ENCODE measurements around the gene TNF.

- TF ChIP-seq CTCF (conservative IDR thresholded peaks at IDR 0.05; ENCODE audit: low read length) (no peak), EZH2phosphoT487 (IDR thresholded peaks at IDR 0.05; ENCODE audit: borderline replicate concordance, low read depth, low read length) (no peak)
These were observed 47.0 kb upstream of the TNF start for GRCh38 chr6:31528307-31528777.
